ENCODE measurements around the gene HOXA9. TPM values are rescaled to one million over a fixed set of nuclear protein-coding genes. Genes with fewer than 3 reads are reported as not detected.

The HOXA9 gene
- total and polyA plus RNA-seq, 2 of the 8 experiments (the other 6 are each of a cell fraction or from before 2014, with no cell fraction given): not detected

DNA sequence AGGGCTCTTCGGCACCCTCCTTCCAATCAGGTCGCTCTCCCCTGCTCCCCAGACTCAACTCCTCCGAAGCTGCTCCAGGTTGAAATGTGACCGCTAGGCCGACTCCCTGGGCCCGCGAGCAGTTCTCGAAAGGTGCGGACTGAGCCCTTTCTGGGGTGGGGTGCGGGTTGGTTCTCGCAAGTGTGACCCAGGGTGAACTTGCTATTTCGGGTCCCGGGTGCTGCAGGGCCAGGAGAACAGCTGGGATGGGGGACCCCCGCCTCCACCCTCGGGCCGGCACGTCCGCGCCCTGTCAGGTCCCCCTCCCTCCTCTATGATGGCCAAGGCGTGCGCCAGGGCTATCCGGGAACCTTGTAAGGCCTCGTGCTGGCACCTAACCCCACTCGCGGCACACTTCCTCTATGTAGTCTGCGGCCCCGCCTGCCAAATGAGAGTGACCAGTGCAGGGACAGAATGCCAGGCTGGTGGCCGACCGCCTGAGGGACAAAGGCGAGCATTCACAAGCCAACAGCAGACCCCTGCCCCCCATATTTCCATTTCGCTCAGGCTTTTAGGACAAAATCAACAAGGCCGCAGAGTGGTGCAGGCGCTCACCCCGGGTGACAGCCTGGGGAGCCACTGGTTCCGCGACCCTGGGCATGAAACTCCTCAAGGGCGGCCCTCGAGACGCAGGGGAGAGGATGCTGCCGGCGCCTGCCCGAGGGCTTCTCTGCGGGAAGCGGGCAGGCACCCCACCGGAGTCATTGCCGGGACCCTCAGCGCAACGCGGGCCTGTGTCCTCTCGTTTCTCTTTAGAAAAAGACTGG lies 48.3 kb upstream of the HOXA9 start (continued):
- TF ChIP-seq SP4 (IDR thresholded peaks at IDR 0.05; ENCODE audit: low read length) (no peak), BCL11A (IDR thresholded peaks at IDR 0.05; ENCODE audit: low read depth in 2 of 2, low read length in 2 of 2) (no peak), TBP (IDR thresholded peaks at IDR 0.05; ENCODE audit: low read depth, low read length) (no peak), EZH2 (IDR thresholded peaks at IDR 0.05; ENCODE audit: low read depth, low read length, severe bottlenecking) (peak; percentile 94), CTBP2 (IDR thresholded peaks at IDR 0.05; ENCODE audit: borderline replicate concordance, insufficient read depth, insufficient read length, low read length) (peak; percentile 24), EP300 (IDR thresholded peaks at IDR 0.05; ENCODE audit: borderline replicate concordance in 1 of 2, low read depth in 2 of 2, low read length in 2 of 2) (no peak), RNF2 (IDR thresholded peaks at IDR 0.05; ENCODE audit: borderline replicate concordance, low read depth, low read length, missing control alignments, poor library complexity, severe bottlenecking) (peak; percentile 37), BRCA1 (IDR thresholded peaks at IDR 0.05; ENCODE audit: low read depth, low read length) (no peak)

Data from H1 (cell line).